HepG2 (cell line): ENCODE data around the gene PRTN3. TPM values are rescaled to one million over a fixed set of nuclear protein-coding genes. Genes with fewer than 3 reads are reported as not detected.
A peak's percentile ranks its signal among the peaks of the same experiment; 100 is the strongest.

ENCODE experiments used
- ATAC-seq: fragments of 200-7000 bp; cut with Tn5 transposase; 3 replicates; pipeline ENCODE4 v1.9.1; 2020; ENCODE audit warnings: mild to moderate bottlenecking, moderate library complexity
- BruUV-seq: library from RNA; stranded (reverse); fragments of 400-500 nt; replicated peaks from 2 replicates; lab custom pipeline; 2021; lab: Mats Ljungman, UMichigan
- CTCF ChIA-PET: fragments of 300-600 bp; formaldehyde crosslinking; extraction: SDS; loops from one replicate; lab custom pipeline; 2021; ENCODE audit warnings: low total read pairs, inconsistent platforms, low intra/inter-chr PET ratio; lab: Yijun Ruan, JAX
- POLR2A ChIA-PET: fragments of 350-600 bp; sonication (Branson Sonifier 250); formaldehyde crosslinking; loops from one replicate; lab custom pipeline; 2020; ENCODE audit warnings: antibody characterized with exemption, inconsistent platforms; lab: Yijun Ruan, JAX
- DNase-seq: peaks from one replicate; pipeline ENCODE4 v3.0.0-alpha.2; 2015; ENCODE audit warnings: low spot score
- FAIRE-seq: peaks from 3 replicates; lab custom pipeline; 2011; peaks lifted over from hg19 to GRCh38; lab: Jason Lieb, UNC
- H2AFZ ChIP-seq: one replicate; pipeline ENCODE4 v1.6.1; 2011; ENCODE audit warnings: low read length, inconsistent platforms
- H3K27ac ChIP-seq: fragments of 300-600 bp; 3 replicates; pipeline ENCODE4 v1.8.0; 2011; ENCODE audit warnings: mixed run types, mild to moderate bottlenecking, mixed read lengths, low read length, inconsistent platforms; ENCODE audit not compliant: insufficient read depth; ENCODE audit errors: extremely low read length
- H3K27me3 ChIP-seq, 2 experiments: fragments of 200-600 bp in 1 of 2; 2 replicates in 1 of 2; 3 replicates in 1 of 2; pipeline versions ENCODE4 v1.6.0 to v1.8.0; 2011; ENCODE audit warnings: low read length in 2 of 2, mild to moderate bottlenecking in 2 of 2, moderate library complexity in 2 of 2, inconsistent platforms in 1 of 2; ENCODE audit not compliant: insufficient read depth in 2 of 2, control insufficient read depth in 1 of 2
- H3K36me3 ChIP-seq, 2 experiments: fragments of 200-600 bp in 1 of 2; replicated peaks in 1 of 2; 2 replicates in 1 of 2; 3 replicates in 1 of 2; pipeline versions ENCODE4 v1.5.1 to v1.8.0; 2011; ENCODE audit warnings: low read length in 2 of 2, inconsistent platforms in 1 of 2; ENCODE audit not compliant: insufficient read depth in 2 of 2, control insufficient read depth in 1 of 2
- H3K4me1 ChIP-seq: 2 replicates; pipeline ENCODE4 v1.5.1; 2012; ENCODE audit warnings: low read length, inconsistent platforms; ENCODE audit not compliant: insufficient read depth
- H3K4me2 ChIP-seq: 2 replicates; pipeline ENCODE4 v1.6.0; 2011; ENCODE audit warnings: low read depth, low read length, inconsistent platforms
- H3K4me3 ChIP-seq, 3 experiments: fragments of 200-600 bp in 1 of 3; sonication (generic), shearing (Covaris generic) in 1 of 3; replicated peaks in 1 of 3; 2 replicates each; pipeline ENCODE4 v1.5.1; 2011 to 2016; ENCODE audit warnings: low read length in 3 of 3, inconsistent platforms in 2 of 3, low read depth in 2 of 3, mild to moderate bottlenecking in 2 of 3, control low read depth in 1 of 3, mixed read lengths in 1 of 3; ENCODE audit not compliant: insufficient read depth in 1 of 3
- H3K79me2 ChIP-seq: one replicate; pipeline ENCODE4 v1.6.1; 2011; ENCODE audit warnings: low read length, inconsistent platforms; ENCODE audit not compliant: insufficient read depth
- H3K9ac ChIP-seq: 2 replicates; pipeline ENCODE4 v1.6.0; 2011; ENCODE audit warnings: mild to moderate bottlenecking, low read depth, low read length, inconsistent platforms; ENCODE audit not compliant: insufficient read depth
- H3K9me3 ChIP-seq: 2 replicates; pipeline ENCODE4 v1.5.1; 2012; ENCODE audit warnings: mild to moderate bottlenecking, low read length
- H4K20me1 ChIP-seq: 2 replicates; pipeline ENCODE4 v1.6.0; 2011; ENCODE audit warnings: inconsistent platforms, mild to moderate bottlenecking, low read length, moderate library complexity; ENCODE audit not compliant: insufficient read depth
- AGO1 ChIP-seq: fragments of 200-400 bp; formaldehyde crosslinking; IDR thresholded peaks from 2 replicates; pipeline ENCODE4 v1.6.1; 2017; ENCODE audit warnings: mild to moderate bottlenecking, low read depth, low read length, moderate library complexity; ENCODE audit not compliant: poor library complexity, severe bottlenecking
- AGO2 ChIP-seq: fragments of 200-400 bp; formaldehyde crosslinking; optimal IDR thresholded peaks from 2 replicates; pipeline ENCODE3; 2017; ENCODE audit warnings: mild to moderate bottlenecking, low read depth, low read length, moderate library complexity
- CHCHD3 ChIP-seq: sonication (generic); formaldehyde crosslinking; IDR thresholded peaks from 2 replicates; pipeline ENCODE4 v1.8.0; 2022; ENCODE audit warnings: mild to moderate bottlenecking, missing genetic modification reagents, moderate library complexity
- FOXK2 ChIP-seq: fragments of 450-650 bp; IDR thresholded peaks from 2 replicates; pipeline ENCODE4 v1.6.1; 2016
- FOXO1 ChIP-seq: sonication (generic); formaldehyde crosslinking; IDR thresholded peaks from 2 replicates; pipeline ENCODE4 v1.4.0; 2020; ENCODE audit warnings: missing genetic modification reagents
- KAT2B ChIP-seq: fragments of 150-350 bp; IDR thresholded peaks from 2 replicates; pipeline ENCODE4 v1.6.1; 2014; ENCODE audit warnings: low read depth, low read length, borderline replicate concordance
- MED8 ChIP-seq: sonication (generic); formaldehyde crosslinking; IDR thresholded peaks from 2 replicates; pipeline ENCODE4 v1.8.1; 2023; ENCODE audit warnings: mild to moderate bottlenecking, missing genetic modification reagents; ENCODE audit not compliant: insufficient replicate concordance
- NBN ChIP-seq: fragments of 450-650 bp; conservative IDR thresholded peaks from 2 replicates; pipeline ENCODE4 v1.6.1; 2017
- NFATC3 ChIP-seq: sonication (generic); formaldehyde crosslinking; IDR thresholded peaks from 2 replicates; pipeline ENCODE4 v1.5.1; 2020; ENCODE audit warnings: mild to moderate bottlenecking, missing genetic modification reagents
- NONO ChIP-seq, 2 experiments: fragments of 450-650 bp in 1 of 2; sonication (generic) in 1 of 2; formaldehyde crosslinking in 1 of 2; IDR thresholded peaks in 1 of 2; conservative IDR thresholded peaks in 1 of 2; 2 replicates each; pipeline versions ENCODE4 v1.6.1 to v1.8.0; 2017 to 2022; ENCODE audit warnings: mild to moderate bottlenecking in 1 of 2, missing genetic modification reagents in 1 of 2, moderate library complexity in 1 of 2
- RBFOX2 ChIP-seq: fragments of 200-400 bp; formaldehyde crosslinking; IDR thresholded peaks from 2 replicates; pipeline ENCODE4 v1.6.1; 2017; ENCODE audit warnings: low read depth, mild to moderate bottlenecking, low read length
- RBM22 ChIP-seq: fragments of 200-400 bp; formaldehyde crosslinking; optimal IDR thresholded peaks from 2 replicates; pipeline ENCODE3; 2017; ENCODE audit warnings: mild to moderate bottlenecking, low read length, moderate library complexity
- RCOR2 ChIP-seq: IDR thresholded peaks from 2 replicates; pipeline ENCODE4 v1.6.1; 2016; ENCODE audit warnings: missing biosample characterization, missing genetic modification reagents
- SPEN ChIP-seq: sonication (generic); formaldehyde crosslinking; IDR thresholded peaks from 2 replicates; pipeline ENCODE4 v1.5.1; 2020; ENCODE audit warnings: low read depth, mild to moderate bottlenecking, missing genetic modification reagents
- SRY ChIP-seq: sonication (generic); formaldehyde crosslinking; IDR thresholded peaks from 2 replicates; pipeline ENCODE4 v1.8.0; 2022; ENCODE audit warnings: mild to moderate bottlenecking, missing genetic modification reagents
- ZBTB42 ChIP-seq: sonication (generic); formaldehyde crosslinking; IDR thresholded peaks from 2 replicates; pipeline ENCODE4 v1.5.0; 2020; ENCODE audit warnings: mild to moderate bottlenecking, missing genetic modification reagents
- ZFX ChIP-seq: sonication (generic); formaldehyde crosslinking; IDR thresholded peaks from 2 replicates; pipeline ENCODE4 v1.4.0; 2020; ENCODE audit warnings: mild to moderate bottlenecking, low read depth, missing genetic modification reagents, moderate library complexity
- ZNF205 ChIP-seq: IDR thresholded peaks from 2 replicates; pipeline ENCODE4 v1.6.1; 2018; ENCODE audit warnings: missing biosample characterization, missing genetic modification reagents
- ZNF703 ChIP-seq: sonication (generic); formaldehyde crosslinking; IDR thresholded peaks from 2 replicates; pipeline ENCODE4 v1.5.1; 2020; ENCODE audit warnings: missing genetic modification reagents, mild to moderate bottlenecking, moderate library complexity, borderline replicate concordance
- ZNF766 ChIP-seq: sonication (generic); formaldehyde crosslinking; IDR thresholded peaks from 2 replicates; pipeline ENCODE4 v1.5.0; 2020; ENCODE audit warnings: missing genetic modification reagents, borderline replicate concordance
- ZNF792 ChIP-seq: IDR thresholded peaks from 2 replicates; pipeline ENCODE4 v1.6.1; 2016
- WGBS: methylation state at CpG from one replicate; pipeline ENCODE4 v1.1.6; 2017; ENCODE audit warnings: low lambda C conversion rate; 5-methylcytosine and 5-hydroxymethylcytosine counted together
- in situ Hi-C: cut with HindIII; loops from 2 replicates; pipeline ENCODE4 v1.10.0; 2017; ENCODE audit warnings: low pct_unique_long_range_greater_than_20kb; ENCODE audit not compliant: extremely low pct_ligation_motif_present
- intact Hi-C: fragments of 100-400 bp; cut with micrococcal nuclease; formaldehyde crosslinking; loops from one replicate; pipeline ENCODE4 v1.10.0; 2022; ENCODE audit not compliant: unreplicated experiment
- polyA plus RNA-seq, 8 experiments: library from polyadenylated mRNA; depleted of rRNA in 3 of 8; stranded (reverse) in 7 of 8; unstranded in 1 of 8; fragments of >200 nt; fragmentation: Illumina TruSeq in 4 of 8; extraction: Trizol in 4 of 8; gene quantifications; 2 replicates each; pipeline versions ENCODE4 v1.2.1 to v1.2.3, GENCODE V29; 2011 to 2016; ENCODE audit warnings: low read depth in 4 of 8, missing spikeins in 1 of 8, mixed read lengths in 1 of 8; ENCODE audit not compliant: insufficient read depth in 1 of 8
- total RNA-seq, 5 experiments: library from RNA; depleted of rRNA; stranded (reverse); fragments of >200 nt; fragmentation: Illumina TruSeq; extraction: Trizol; gene quantifications; 2 replicates each; pipeline ENCODE4 v1.2.3, GENCODE V29; 2016; ENCODE audit warnings: low read depth in 1 of 5
- TF ChIP-seq, protein P1 (sequence below): sonication (generic); formaldehyde crosslinking; IDR thresholded peaks from 2 replicates; pipeline ENCODE4 v1.4.0; 2020; ENCODE audit warnings: missing genetic modification reagents
- TF ChIP-seq, protein P2 (sequence below): sonication (generic); formaldehyde crosslinking; IDR thresholded peaks from 2 replicates; pipeline ENCODE4 v1.4.0; 2020; ENCODE audit warnings: mild to moderate bottlenecking, missing genetic modification reagents

The PRTN3 gene
- total and polyA plus RNA-seq, 2 of the 13 experiments (the other 11 are each of a cell fraction or from before 2014, with no cell fraction given), result not detected

DNA sequence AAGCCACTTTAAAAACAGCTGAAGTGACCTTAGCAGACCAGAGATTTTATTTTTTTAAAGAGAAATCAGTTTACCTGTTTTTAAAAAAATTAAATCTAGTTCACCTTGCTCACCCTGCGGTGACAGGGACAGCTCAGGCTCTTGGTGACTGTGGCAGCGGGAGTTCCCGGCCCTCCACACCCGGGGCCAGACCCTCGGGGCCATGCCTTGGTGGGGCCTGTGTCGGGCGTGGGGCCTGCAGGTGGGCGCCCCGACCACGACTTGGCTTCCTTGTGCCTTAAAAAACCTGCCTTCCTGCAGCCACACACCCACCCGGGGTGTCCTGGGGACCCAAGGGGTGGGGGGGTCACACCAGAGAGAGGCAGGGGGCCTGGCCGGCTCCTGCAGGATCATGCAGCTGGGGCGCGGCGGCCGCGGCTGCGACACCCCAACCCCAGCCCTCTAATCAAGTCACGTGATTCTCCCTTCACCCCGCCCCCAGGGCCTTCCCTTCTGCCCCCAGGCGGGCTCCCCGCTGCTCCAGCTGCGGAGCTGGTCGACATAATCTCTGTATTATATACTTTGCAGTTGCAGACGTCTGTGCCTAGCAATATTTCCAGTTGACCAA lies 29.8 kb upstream of the PRTN3 start:
- CTCF ChIA-PET, result no interaction called here
- H3K27ac ChIP-seq, result no peak overlapping the region

More for the DNA sequence above, 29.8 kb upstream of the PRTN3 start:
- DNase-seq, result no peak
- no peak for TF ChIP-seq ZNF703 (CRISPR knock-in tag)
- TF ChIP-seq RBFOX2, result peak; percentile 60
- TF ChIP-seq RBM22, result peak; percentile 6
- TF ChIP-seq FOXK2, result no peak
- no peak for TF ChIP-seq ZNF766 (CRISPR knock-in tag)
- TF ChIP-seq ZFX, result no peak
- TF ChIP-seq ZNF205 (CRISPR knock-in tag), result no peak
- TF ChIP-seq, protein P1, sequence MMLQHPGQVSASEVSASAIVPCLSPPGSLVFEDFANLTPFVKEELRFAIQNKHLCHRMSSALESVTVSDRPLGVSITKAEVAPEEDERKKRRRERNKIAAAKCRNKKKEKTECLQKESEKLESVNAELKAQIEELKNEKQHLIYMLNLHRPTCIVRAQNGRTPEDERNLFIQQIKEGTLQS, result no peak
- no peak for TF ChIP-seq KAT2B
- TF ChIP-seq AGO2, result peak; percentile 65
- no peak for TF ChIP-seq MED8 (CRISPR knock-in tag)
- TF ChIP-seq SRY, result no peak
- TF ChIP-seq CHCHD3 (CRISPR knock-in tag), result no peak
- no peak for TF ChIP-seq NFATC3 (CRISPR knock-in tag)
- TF ChIP-seq NONO (IDR thresholded peaks at IDR 0.05), result no peak
- TF ChIP-seq NONO (CRISPR knock-in tag; conservative IDR thresholded peaks at IDR 0.05), result no peak
- TF ChIP-seq NBN, result no peak
- TF ChIP-seq ZNF792 (CRISPR knock-in tag), result no peak
- TF ChIP-seq AGO1, result peak; percentile 29
- TF ChIP-seq ZBTB42 (CRISPR knock-in tag), result no peak
- TF ChIP-seq, protein P2, sequence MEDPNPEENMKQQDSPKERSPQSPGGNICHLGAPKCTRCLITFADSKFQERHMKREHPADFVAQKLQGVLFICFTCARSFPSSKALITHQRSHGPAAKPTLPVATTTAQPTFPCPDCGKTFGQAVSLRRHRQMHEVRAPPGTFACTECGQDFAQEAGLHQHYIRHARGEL (CRISPR knock-in tag), result no peak
- no peak for TF ChIP-seq RCOR2 (CRISPR knock-in tag)
- TF ChIP-seq FOXO1 (CRISPR knock-in tag), result no peak
- TF ChIP-seq SPEN (CRISPR knock-in tag), result no peak
- TF ChIP-seq, all 625 proteins: peak for 4
- no peak for FAIRE-seq
- no peak overlapping the region for H3K4me2 ChIP-seq
- peaks cover 30 to 58% of the 10 kb centered on the region in 2 experiments; a peak in 4 of 5 replicates for H3K36me3 ChIP-seq
- no TSS peak for BruUV-seq
- no peak for ATAC-seq
- POLR2A ChIA-PET, result no interaction called here
- no peaks in the 10 kb centered on the region for H3K27me3 ChIP-seq
- no peak overlapping the region for H3K9ac ChIP-seq
- no peak overlapping the region for H2AFZ ChIP-seq
- WGBS, result 95% methylated on average over 11 of the region's 25 CpGs
- H3K9me3 ChIP-seq, result no peaks in the 10 kb centered on the region
- in situ Hi-C loops (no loop called here), intact Hi-C loops (no loop called here)
- no peaks in the 10 kb centered on the region for H3K4me1 ChIP-seq
- H3K79me2 ChIP-seq, result peaks cover 18% of the 10 kb centered on the region
- H3K4me3 ChIP-seq, result no peak overlapping the region
- peaks cover 47% of the 10 kb centered on the region for H4K20me1 ChIP-seq
